ENCODE results near the gene CD247.

The CD247 gene

GRCh38 chr1:167542109-167543032, 24.0 kb upstream of the CD247 start:
- DNase-seq, result no peak

GRCh38 chr1:167541610-167542009, 23.3 kb upstream of the CD247 start:
- DNase-seq, result no peak

GRCh38 chr1:167541003-167541402, 22.7 kb upstream of the CD247 start:
- DNase-seq, result no peak

- DNase-seq, result no peak
Observed at GRCh38 chr1:167538657-167539056, 20.3 kb upstream of the CD247 start.

GRCh38 chr1:167533851-167534300, 15.5 kb upstream of the CD247 start:
- DNase-seq, result peak in 10 of 14 donors; percentile 10 to 64 (median 34)

GRCh38 chr1:167532964-167533824, 14.9 kb upstream of the CD247 start:
- DNase-seq, result peak in 1 of 14 donors; percentile 56

- no peak for DNase-seq
Observed at GRCh38 chr1:167532375-167532774, 14.0 kb upstream of the CD247 start.

- peak in 1 of 14 donors; percentile 24 for DNase-seq
Observed at GRCh38 chr1:167529829-167530474, 11.6 kb upstream of the CD247 start.

- DNase-seq, result no peak
Observed at GRCh38 chr1:167528057-167528728, 9.9 kb upstream of the CD247 start.

GRCh38 chr1:167526667-167527383, 8.5 kb upstream of the CD247 start:
- DNase-seq, result no peak

GRCh38 chr1:167524651-167525050, 6.3 kb upstream of the CD247 start:
- peak in 6 of 14 donors; percentile 10 to 55 (median 18) for DNase-seq

GRCh38 chr1:167522246-167522645, 3.9 kb upstream of the CD247 start:
- DNase-seq, result no peak

- DNase-seq, result no peak
Observed at GRCh38 chr1:167520711-167521206, 2.4 kb upstream of the CD247 start.

- DNase-seq, result no peak
Observed at GRCh38 chr1:167517535-167518330, 596 bp downstream of the CD247 start.

GRCh38 chr1:167516404-167517388, 1.6 kb downstream of the CD247 start:
- DNase-seq, result no peak

- no peak for DNase-seq
Observed at GRCh38 chr1:167515893-167516321, 2.4 kb downstream of the CD247 start.

- no peak for DNase-seq
Observed at GRCh38 chr1:167515461-167515860, 2.9 kb downstream of the CD247 start.

GRCh38 chr1:167514288-167514687, 4.0 kb downstream of the CD247 start:
- no peak for DNase-seq

Data from C1 segment of cervical spinal cord (tissue), 14 donors.